HCT116 (cell line): ENCODE results near the gene KAT6B. TPM values are rescaled to one million over a fixed set of nuclear protein-coding genes. Genes with fewer than 3 reads are reported as not detected.

Source experiments
- ATAC-seq: fragments of 200-7000 bp; cut with Tn5 transposase; 2 replicates; pipeline ENCODE4 v1.9.1; 2020; ENCODE audit warnings: mild to moderate bottlenecking, moderate library complexity
- BruUV-seq: library from RNA; stranded (reverse); fragments of 400-500 nt; replicated peaks from 2 replicates; lab custom pipeline; 2021; lab: Mats Ljungman, UMichigan
- CTCF ChIA-PET: fragments of 300-600 bp; sonication (Branson Sonifier 250); formaldehyde crosslinking; loops from one replicate; lab custom pipeline; 2021; ENCODE audit warnings: antibody characterized with exemption; lab: Charles Lee
- POLR2A ChIA-PET: fragments of 300-600, 350-600 bp; sonication (Branson Sonifier 250); formaldehyde crosslinking; loops from one replicate; lab custom pipeline; 2021; ENCODE audit warnings: antibody characterized with exemption; lab: Charles Lee
- RAD21 ChIA-PET, 2 experiments: fragments of 300-600 bp; sonication (Branson Sonifier 250); formaldehyde crosslinking; loops; one replicate each; lab custom pipeline; 2023; ENCODE audit warnings: low total read pairs in 2 of 2; ENCODE audit not compliant: uncharacterized antibody in 2 of 2, unreplicated experiment in 2 of 2, low non-redundant PET in 1 of 2; lab: Charles Lee
- DNase-seq: peaks from one replicate; pipeline ENCODE4 v3.0.0-alpha.2; 2010; ENCODE audit warnings: low read depth, low spot score
- H2AFZ ChIP-seq: fragments of 200-600 bp; shearing (Covaris generic), sonication (generic); 2 replicates; pipeline ENCODE4 v1.6.1; 2017; ENCODE audit warnings: low read depth, mixed run types, mixed read lengths, antibody characterized with exemption, low read length; ENCODE audit not compliant: poor library complexity, severe bottlenecking
- H3K27ac ChIP-seq: 2 replicates; pipeline ENCODE4 v1.5.1; 2012; ENCODE audit warnings: low read depth, low read length
- H3K27me3 ChIP-seq: fragments of 200-600 bp; sonication (generic); 2 replicates; pipeline ENCODE4 v1.6.1; 2016; ENCODE audit warnings: mixed run types, low read length, mixed read lengths; ENCODE audit not compliant: insufficient read depth
- H3K36me3 ChIP-seq, 2 experiments: fragments of 200-500 bp in 1 of 2; fragments of 200-600 bp in 1 of 2; sonication (Bioruptor generic) in 1 of 2; sonication (generic) in 1 of 2; 2 replicates each; pipeline versions ENCODE4 v1.5.1 to v1.6.1; 2014 to 2016; ENCODE audit warnings: low read length in 2 of 2, inconsistent platforms in 1 of 2, mixed read lengths in 1 of 2, mixed run types in 1 of 2; ENCODE audit not compliant: insufficient read depth in 2 of 2, control insufficient read depth in 1 of 2
- H3K4me1 ChIP-seq, 2 experiments: fragments of 200-600 bp in 1 of 2; sonication (generic) in 1 of 2; 2 replicates each; pipeline versions ENCODE4 v1.5.1 to v1.6.1; 2012 to 2017; ENCODE audit warnings: low read length in 2 of 2, inconsistent platforms in 1 of 2, mild to moderate bottlenecking in 1 of 2, mixed read lengths in 1 of 2, mixed run types in 1 of 2, moderate library complexity in 1 of 2; ENCODE audit not compliant: insufficient read depth in 2 of 2, control insufficient read depth in 1 of 2
- H3K4me2 ChIP-seq: fragments of 200-600 bp; sonication (generic); 2 replicates; pipeline ENCODE4 v1.6.1; 2017; ENCODE audit warnings: mixed run types, low read length, mixed read lengths
- H3K4me3 ChIP-seq, 2 experiments: fragments of 200-600 bp in 1 of 2; sonication (generic) in 1 of 2; replicated peaks in 1 of 2; 2 replicates each; pipeline ENCODE4 v1.5.1; 2011 to 2016; ENCODE audit warnings: low read length in 2 of 2, control low read depth in 1 of 2, low read depth in 1 of 2, mild to moderate bottlenecking in 1 of 2, mixed read lengths in 1 of 2, mixed run types in 1 of 2
- H3K79me2 ChIP-seq: fragments of 200-600 bp; sonication (generic); 2 replicates; pipeline ENCODE4 v1.6.1; 2017; ENCODE audit warnings: mild to moderate bottlenecking, mixed run types, low read length, moderate library complexity, mixed read lengths; ENCODE audit not compliant: insufficient read depth
- H3K9ac ChIP-seq: fragments of 200-600 bp; sonication (generic); 2 replicates; pipeline ENCODE4 v1.6.1; 2016; ENCODE audit warnings: low read length, mixed read lengths
- H3K9me2 ChIP-seq: fragments of 200-600 bp; sonication (generic), shearing (Covaris generic); 2 replicates; pipeline ENCODE4 v1.6.1; 2017; ENCODE audit warnings: mixed run types, mild to moderate bottlenecking, moderate library complexity; ENCODE audit not compliant: insufficient read depth
- H3K9me3 ChIP-seq, 2 experiments: fragments of 200-500 bp in 1 of 2; fragments of 200-600 bp in 1 of 2; sonication (Bioruptor generic) in 1 of 2; sonication (generic) in 1 of 2; 2 replicates each; pipeline ENCODE4 v1.6.1; 2014 to 2017; ENCODE audit warnings: low read length in 2 of 2, mixed read lengths in 2 of 2, inconsistent platforms in 1 of 2, low read depth in 1 of 2, mild to moderate bottlenecking in 1 of 2, mixed run types in 1 of 2, moderate library complexity in 1 of 2; ENCODE audit not compliant: control insufficient read depth in 1 of 2, insufficient read depth in 1 of 2
- H4K20me1 ChIP-seq: fragments of 200-600 bp; sonication (generic), shearing (Covaris generic); 2 replicates; pipeline ENCODE4 v1.6.1; 2017; ENCODE audit warnings: mixed run types, mild to moderate bottlenecking, moderate library complexity; ENCODE audit not compliant: insufficient read depth
- CBX3 ChIP-seq: IDR thresholded peaks from 2 replicates; pipeline ENCODE4 v1.6.1; 2012; ENCODE audit warnings: low read depth
- EGR1 ChIP-seq: IDR thresholded peaks from 2 replicates; pipeline ENCODE4 v1.6.1; 2012; ENCODE audit warnings: low read depth
- POLR2A ChIP-seq: IDR thresholded peaks from 2 replicates; pipeline ENCODE4 v1.7.0; 2011; ENCODE audit warnings: borderline replicate concordance; ENCODE audit not compliant: insufficient read depth, insufficient read length; ENCODE audit errors: extremely low read depth
- POLR2AphosphoS5 ChIP-seq: IDR thresholded peaks from 2 replicates; pipeline ENCODE4 v1.6.1; 2011; ENCODE audit warnings: mild to moderate bottlenecking, low read depth, low read length, moderate library complexity
- RAD21 ChIP-seq: IDR thresholded peaks from 2 replicates; pipeline ENCODE4 v1.6.1; 2012; ENCODE audit warnings: low read depth, mild to moderate bottlenecking
- SIN3A ChIP-seq: IDR thresholded peaks from 2 replicates; pipeline ENCODE4 v1.6.1; 2012; ENCODE audit warnings: low read depth
- SRF ChIP-seq: IDR thresholded peaks from 2 replicates; pipeline ENCODE4 v1.6.1; 2012; ENCODE audit warnings: low read depth
- ZFX ChIP-seq: fragments of 450-650 bp; IDR thresholded peaks from 2 replicates; pipeline ENCODE4 v1.6.1; 2017
- intact Hi-C: fragments of 100-400 bp; cut with micrococcal nuclease; formaldehyde crosslinking; loops from 2 replicates; pipeline ENCODE4 v1.10.0; 2022
- total RNA-seq: library from RNA; stranded (reverse); gene quantifications from one replicate; pipeline ENCODE4 v1.2.1, GENCODE V29; 2021; ENCODE audit not compliant: unreplicated experiment
- TF ChIP-seq, protein P1 (sequence below): IDR thresholded peaks from 2 replicates; pipeline ENCODE4 v1.6.1; 2012
- TF ChIP-seq, protein P2 (sequence below), 3 experiments: fragments of 200-600 bp in 1 of 3; sonication (generic) in 1 of 3; IDR thresholded peaks in 2 of 3; conservative IDR thresholded peaks in 1 of 3; 2 replicates each; pipeline ENCODE4 v1.5.1; 2012 to 2017; ENCODE audit warnings: low read depth in 2 of 3, low read length in 2 of 3, antibody characterized with exemption in 1 of 3, borderline replicate concordance in 1 of 3, control low read depth in 1 of 3, mild to moderate bottlenecking in 1 of 3, mixed read lengths in 1 of 3, mixed run types in 1 of 3, moderate library complexity in 1 of 3; ENCODE audit not compliant: insufficient read depth in 1 of 3

The KAT6B gene
- total RNA-seq, 1 experiment from 2014 or later = 17.8 TPM

DNA sequence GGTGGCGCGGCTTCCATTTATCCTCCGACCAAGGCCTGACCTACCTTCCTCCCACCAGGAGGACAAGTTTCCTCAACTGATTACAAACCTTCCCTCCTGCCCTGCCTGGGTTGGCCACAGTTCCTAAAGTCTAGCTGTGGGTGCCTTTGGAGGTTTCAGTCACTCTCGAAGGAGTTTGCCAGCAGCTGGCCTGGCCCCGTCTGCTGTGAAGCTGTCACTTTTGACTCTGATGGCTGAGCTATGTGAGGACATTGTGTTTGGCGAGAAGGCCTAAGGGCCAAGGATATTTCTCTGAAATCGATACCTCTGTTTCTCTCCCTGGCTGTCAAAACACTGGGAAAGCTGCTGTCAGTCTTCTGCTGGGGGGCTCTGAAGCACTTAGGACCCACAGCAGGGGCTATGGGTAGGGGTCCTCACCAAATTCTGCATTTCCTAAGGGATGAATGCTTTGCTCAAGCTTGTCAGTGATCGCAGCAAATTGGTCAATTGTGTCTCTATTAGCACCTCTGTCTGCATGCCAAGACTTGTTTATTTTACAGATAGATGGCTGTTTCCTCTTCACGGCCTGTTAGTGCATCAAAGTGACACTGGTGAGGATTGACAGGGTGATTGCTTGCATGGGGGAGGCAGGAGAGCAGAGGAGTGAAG, 253.2 kb downstream of the KAT6B start:
- no peak for ATAC-seq
- intact Hi-C loops = no loop called here
- Histone ChIP-seq H4K20me1 (no peaks in the 10 kb centered on the region), H3K4me2 (no peak overlapping the region), H3K9me2 (no peaks in the 10 kb centered on the region), H3K79me2 (no peaks in the 10 kb centered on the region), H2AFZ (no peak overlapping the region), H3K9me3 (no peaks in the 10 kb centered on the region; a peak in 1 of 4 replicates), H3K36me3 (no peaks in the 10 kb centered on the region), H3K4me1 (no peaks in the 10 kb centered on the region), H3K4me3 (no peak overlapping the region), H3K9ac (no peak overlapping the region), H3K27ac (no peak overlapping the region), H3K27me3 (no peaks in the 10 kb centered on the region)
- ChIA-PET RAD21 (no interaction called here), POLR2A (no interaction called here), CTCF (no interaction called here)
- TF ChIP-seq EGR1 (no peak), POLR2A (no peak), RAD21 (no peak)
- no peak for DNase-seq
- BruUV-seq = no TSS peak

DNA sequence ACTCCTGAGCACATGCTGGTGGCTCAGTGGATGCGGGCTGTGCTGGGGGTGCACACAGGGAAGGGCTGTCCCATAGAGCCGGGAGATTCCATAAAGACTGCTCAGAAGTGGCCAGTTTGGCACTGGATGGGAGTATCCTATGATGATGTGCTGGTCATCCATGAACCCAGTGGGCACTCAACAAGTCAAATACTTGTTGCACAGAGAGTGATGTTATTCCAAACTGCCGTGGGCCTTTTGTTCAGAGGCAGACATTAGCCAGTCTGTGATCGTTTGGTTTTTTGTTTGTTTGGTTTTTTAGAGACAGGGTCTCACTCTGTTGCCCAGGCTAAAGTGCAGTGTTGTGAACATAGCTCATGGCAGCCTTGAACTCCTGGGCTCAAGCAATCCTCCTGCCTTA, 254.2 kb downstream of the KAT6B start:
- ChIA-PET CTCF (no interaction called here), POLR2A (no interaction called here), RAD21 (no interaction called here)
- ATAC-seq (no peak), DNase-seq (no peak)
- Histone ChIP-seq H4K20me1 (no peaks in the 10 kb centered on the region), H3K27ac (no peak overlapping the region), H3K79me2 (no peaks in the 10 kb centered on the region), H3K36me3 (no peaks in the 10 kb centered on the region), H3K9ac (no peak overlapping the region), H3K4me2 (no peak overlapping the region), H3K27me3 (no peaks in the 10 kb centered on the region), H3K4me1 (no peaks in the 10 kb centered on the region), H2AFZ (no peak overlapping the region), H3K4me3 (no peak overlapping the region), H3K9me3 (no peaks in the 10 kb centered on the region; a peak in 1 of 4 replicates), H3K9me2 (no peaks in the 10 kb centered on the region)
- no TSS peak for BruUV-seq
- intact Hi-C loops = no loop called here
- no peak for TF ChIP-seq CBX3
- TF ChIP-seq, protein P1, sequence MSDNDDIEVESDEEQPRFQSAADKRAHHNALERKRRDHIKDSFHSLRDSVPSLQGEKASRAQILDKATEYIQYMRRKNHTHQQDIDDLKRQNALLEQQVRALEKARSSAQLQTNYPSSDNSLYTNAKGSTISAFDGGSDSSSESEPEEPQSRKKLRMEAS = no peak
- TF ChIP-seq SIN3A = no peak
- TF ChIP-seq SRF = no peak
- no peak for TF ChIP-seq POLR2AphosphoS5
- no peak for TF ChIP-seq ZFX
- TF ChIP-seq, protein P2, sequence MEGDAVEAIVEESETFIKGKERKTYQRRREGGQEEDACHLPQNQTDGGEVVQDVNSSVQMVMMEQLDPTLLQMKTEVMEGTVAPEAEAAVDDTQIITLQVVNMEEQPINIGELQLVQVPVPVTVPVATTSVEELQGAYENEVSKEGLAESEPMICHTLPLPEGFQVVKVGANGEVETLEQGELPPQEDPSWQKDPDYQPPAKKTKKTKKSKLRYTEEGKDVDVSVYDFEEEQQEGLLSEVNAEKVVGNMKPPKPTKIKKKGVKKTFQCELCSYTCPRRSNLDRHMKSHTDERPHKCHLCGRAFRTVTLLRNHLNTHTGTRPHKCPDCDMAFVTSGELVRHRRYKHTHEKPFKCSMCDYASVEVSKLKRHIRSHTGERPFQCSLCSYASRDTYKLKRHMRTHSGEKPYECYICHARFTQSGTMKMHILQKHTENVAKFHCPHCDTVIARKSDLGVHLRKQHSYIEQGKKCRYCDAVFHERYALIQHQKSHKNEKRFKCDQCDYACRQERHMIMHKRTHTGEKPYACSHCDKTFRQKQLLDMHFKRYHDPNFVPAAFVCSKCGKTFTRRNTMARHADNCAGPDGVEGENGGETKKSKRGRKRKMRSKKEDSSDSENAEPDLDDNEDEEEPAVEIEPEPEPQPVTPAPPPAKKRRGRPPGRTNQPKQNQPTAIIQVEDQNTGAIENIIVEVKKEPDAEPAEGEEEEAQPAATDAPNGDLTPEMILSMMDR (IDR thresholded peaks at IDR 0.05 in 2 of 3, conservative IDR thresholded peaks at IDR 0.05 in 1 of 3; ENCODE audit: borderline replicate concordance in 1 of 3, insufficient read depth in 1 of 3, low read depth in 2 of 3, low read length in 2 of 3) = no peak
